HG02938 (cell line): ENCODE measurements around the gene CBLC.
"Not testable (repeated sequence)": the region's sequence is repeated elsewhere in the genome, so short reads cannot be mapped to it uniquely, and the experiment has no call there.

Source experiments
- ATAC-seq: cut with Tn5 transposase; IDR thresholded peaks from one replicate; pipeline ENCODE4 v1.9.1; 2021; ENCODE audit warnings: mild to moderate bottlenecking, moderate library complexity; ENCODE audit not compliant: unreplicated experiment

CBLC gene

DNA sequence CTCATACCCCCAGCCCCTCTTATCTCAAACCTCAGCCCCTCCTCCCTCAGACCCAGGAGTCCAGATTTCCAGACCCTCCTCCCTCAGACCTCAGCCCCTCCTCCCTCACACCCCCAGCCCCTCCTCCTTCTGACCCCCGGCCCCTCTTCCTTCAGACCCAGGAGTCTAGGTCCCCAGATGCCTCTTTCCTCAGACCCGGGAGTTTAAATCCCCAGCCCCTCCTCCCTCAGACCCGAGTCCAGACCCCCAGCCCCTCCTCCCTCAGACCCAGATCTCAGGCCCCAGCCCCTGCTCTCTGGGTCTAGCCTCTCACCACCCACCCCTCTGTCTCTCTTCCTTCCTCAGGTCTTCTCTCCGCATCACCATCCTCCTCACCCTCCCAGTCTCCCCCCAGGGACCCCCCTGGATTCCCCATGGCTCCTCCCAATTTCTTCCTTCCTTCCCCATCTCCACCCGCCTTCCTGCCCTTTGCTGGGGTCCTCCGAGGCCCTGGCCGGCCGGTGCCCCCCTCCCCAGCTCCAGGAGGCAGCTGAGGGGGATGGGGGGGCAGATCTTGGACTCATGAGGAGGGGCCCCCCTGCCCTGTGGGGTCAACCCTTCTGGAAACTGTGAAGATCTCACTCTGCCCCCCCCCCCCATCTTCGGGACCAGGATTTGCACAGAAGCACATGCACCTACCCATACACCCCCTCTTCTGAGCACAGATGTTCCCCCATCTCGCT is 18.4 kb upstream of the CBLC start:
- no peak for ATAC-seq

DNA sequence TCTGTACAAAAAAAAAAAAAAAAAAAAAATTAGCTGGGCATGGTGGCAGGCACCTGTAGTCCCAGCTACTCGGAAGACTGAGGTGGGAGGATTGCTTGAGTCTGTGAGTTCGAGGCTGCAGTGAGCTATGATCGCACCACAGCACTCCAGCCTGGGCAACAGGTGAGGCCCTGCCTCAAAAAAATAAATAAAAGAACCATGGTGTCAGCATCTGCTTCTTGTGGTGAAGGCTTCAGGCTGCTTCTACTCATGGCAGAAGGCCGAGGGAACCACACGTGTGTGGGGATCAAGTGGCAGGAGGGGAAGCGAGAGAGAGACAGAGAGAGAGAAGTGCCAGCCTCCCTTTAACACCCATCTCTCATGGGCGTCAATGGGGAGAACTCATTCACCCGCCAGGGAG is 15.7 kb upstream of the CBLC start:
- ATAC-seq, result no peak

DNA sequence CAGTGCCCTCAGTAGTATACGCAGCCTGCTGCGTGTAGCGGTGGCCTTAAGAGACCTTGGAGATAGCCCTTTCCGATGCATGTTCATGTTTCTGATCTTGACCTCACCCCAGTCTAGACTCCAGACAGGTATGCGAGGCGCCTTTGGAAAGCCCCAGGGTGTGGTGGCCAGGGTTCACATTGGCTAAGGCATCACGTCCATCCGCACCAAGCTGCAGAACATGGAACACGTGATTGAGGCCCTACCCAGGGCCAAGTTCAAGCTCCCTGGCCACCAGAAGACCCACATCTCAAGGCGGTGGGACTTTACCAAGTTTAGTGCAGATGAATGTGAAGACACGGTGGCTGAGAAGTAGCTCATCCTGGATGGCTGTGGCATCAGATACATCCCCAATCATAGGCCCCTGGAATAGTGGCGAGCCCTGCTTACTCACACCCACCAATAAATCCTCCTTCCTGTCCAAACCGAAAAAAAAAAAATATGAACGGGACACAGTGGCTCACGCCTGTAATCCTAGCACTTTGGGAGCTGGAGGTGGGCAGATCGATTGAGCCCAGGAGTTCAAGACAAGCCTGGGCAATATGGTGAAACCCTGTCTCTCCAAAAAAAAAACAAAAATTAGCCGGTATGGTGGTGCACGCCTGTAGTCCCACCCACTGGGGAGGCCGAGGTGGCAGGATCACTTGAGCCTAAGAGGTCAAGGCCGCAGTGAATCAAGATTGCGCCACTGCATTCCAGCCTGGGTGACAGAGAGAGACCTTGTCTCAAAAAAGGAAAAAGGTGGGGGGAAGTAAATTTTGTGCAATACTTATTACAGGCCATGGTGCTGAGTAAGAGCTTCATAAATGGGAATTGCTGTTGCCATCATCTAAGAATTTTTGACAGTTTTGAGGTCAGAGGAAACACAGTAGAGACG is 12.4 kb upstream of the CBLC start:
- ATAC-seq, result no peak

DNA sequence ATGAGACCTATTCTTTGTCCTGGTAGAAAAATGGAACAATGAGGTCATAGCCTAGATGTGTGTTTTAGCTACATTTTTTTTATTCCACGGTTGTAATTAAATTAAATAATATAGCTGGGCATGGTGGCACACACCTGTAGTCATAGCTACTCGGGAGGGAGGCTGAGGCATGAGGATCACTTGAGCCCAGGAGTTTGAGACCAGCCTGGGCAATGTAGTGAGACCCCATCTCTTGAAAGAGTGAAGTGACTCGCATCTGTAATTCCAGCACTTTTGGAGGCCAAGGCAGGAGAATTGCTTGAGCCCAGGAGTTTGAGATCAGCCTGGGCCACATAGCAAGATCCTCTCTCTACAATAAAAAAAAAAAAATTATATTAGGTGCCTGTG is 11.7 kb upstream of the CBLC start:
- ATAC-seq, result no peak

DNA sequence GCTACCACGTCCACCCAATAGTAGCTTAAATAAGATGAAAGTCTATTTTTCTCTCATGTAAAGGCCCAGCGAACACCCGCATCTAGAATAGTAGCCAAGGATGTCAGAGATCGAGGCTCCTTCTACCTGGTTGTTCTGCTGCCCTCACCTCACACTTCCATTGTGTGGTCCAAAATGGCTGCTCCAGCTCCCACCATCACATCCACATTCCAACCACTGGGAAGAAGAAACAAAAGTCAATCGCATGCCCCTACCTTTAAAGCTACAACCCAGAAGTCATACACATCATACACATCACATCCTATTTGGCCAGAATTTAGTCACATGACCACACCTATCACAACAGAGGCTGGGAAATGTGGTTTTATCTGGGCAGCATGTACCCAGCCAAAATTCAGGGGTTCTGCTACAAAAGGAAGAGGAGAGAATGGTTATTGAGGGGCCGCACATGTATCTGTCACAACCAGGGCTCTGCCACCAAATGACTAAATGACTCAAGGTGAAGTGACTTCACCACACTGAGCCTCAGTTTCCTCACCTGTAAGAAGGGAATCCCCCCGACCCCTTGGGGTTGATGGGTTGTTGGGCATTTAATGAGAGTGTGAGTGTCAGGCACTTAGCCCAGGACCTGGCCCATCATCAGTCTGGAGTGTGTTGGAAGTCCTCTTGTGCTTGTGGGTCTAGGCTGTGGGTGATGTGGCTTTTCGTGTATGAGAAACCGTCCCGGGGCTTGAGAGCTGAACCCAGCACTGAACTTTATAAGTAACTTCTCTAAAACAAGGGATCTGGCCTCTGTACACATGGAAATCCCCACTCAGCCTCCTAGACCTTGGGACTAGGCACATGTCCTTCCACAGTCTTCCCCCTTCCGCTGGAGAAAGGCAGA is 10.2 kb upstream of the CBLC start:
- ATAC-seq, result no peak

DNA sequence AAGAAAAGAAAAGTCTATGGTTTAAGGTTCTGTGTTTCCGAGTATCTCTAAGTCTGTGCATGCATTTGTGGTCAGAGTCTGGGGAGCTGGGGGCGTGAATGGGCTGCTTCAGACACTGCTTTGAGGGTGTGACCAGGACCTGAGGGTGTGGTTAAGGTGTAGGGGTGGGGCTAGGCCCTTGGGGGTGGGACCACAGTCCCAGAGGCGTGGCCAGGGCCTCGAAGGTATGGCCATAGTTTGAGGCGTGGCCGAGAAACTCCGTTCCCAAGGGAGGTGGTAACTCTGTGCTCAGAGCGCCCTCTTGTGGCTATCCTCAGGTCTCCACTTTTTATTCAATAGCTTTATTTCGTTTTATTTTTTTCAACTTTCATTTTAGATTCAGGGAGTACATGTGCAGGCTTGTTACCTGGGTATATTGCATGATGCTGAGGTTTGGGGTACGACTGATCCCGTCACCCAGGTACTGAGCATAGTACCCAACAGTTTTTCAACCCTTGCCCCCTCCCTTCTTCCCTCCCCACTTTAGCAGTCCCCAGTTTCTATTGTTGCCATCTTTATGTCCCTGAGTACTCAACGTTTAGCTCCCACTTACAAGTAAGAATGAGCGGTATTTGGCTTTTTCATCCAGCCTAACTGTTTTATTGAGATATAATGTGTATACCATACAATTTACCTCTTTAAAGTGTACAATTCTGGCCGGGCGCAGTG is 7.0 kb upstream of the CBLC start:
- ATAC-seq, result peak; percentile 88

DNA sequence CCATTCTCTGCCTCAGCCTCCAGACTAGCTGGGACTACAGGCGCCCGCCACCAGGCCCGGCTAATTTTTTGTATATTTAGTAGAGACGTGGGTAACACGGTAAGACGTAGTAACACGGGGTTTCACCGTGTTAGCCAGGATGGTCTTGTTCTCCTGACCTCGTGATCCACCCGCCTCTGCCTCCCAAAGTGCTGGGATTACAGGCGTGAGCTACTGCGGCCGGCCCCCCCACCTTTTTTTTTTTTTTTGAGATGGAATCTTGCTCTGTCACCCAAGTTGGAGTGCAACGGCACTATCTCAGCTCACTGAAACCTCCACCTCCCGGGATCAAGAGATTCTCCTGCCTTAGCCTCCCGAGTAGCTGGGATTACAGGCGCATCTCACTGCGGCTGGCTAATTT is 5.5 kb upstream of the CBLC start:
- ATAC-seq, result not testable (repeated sequence)

DNA sequence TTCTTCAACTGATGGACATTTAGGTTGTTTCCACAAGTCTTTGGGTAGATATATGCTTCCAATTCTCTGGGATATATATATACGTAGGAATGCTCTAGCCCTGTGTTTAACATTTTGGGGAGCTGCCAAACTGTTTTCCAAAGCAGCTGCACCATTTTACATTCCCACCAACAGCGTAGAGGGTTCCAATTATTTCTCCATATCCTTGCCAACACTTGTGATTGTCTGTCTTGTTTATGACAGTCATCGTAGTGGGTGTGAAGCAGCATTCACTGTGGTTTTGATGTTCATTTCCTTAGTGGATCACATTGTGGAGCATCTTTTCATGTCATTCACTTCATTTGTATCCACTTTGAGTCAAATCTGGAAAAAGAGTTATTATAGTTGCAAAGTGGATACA is 4.7 kb upstream of the CBLC start:
- ATAC-seq, result no peak

DNA sequence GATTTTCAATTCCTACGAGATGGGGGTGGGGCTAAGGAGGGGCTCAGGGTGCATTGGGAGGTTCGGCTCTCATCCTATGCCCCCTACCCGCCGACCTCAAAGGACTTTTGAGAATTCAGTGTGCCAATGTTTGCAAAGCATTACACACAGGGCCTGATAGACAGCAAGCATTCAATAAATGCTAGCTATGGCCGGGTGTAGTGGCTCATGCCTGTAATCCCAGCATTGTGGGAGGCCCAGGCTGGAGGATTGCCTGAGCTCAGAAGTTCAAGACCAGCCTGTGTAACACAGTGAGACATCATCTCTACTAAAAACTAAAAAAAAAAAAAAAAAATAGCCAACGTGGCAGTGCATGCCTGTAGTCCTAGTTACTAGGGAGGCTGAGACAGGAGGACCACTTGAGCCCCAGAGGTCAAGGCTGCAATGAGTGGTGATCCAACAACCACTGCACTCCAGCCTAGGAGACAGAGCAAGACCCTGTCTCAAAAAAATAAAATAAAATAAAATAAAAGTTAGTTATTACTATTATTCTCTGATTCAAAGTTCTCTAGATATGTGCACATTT is 1.9 kb upstream of the CBLC start:
- ATAC-seq, result no peak

DNA sequence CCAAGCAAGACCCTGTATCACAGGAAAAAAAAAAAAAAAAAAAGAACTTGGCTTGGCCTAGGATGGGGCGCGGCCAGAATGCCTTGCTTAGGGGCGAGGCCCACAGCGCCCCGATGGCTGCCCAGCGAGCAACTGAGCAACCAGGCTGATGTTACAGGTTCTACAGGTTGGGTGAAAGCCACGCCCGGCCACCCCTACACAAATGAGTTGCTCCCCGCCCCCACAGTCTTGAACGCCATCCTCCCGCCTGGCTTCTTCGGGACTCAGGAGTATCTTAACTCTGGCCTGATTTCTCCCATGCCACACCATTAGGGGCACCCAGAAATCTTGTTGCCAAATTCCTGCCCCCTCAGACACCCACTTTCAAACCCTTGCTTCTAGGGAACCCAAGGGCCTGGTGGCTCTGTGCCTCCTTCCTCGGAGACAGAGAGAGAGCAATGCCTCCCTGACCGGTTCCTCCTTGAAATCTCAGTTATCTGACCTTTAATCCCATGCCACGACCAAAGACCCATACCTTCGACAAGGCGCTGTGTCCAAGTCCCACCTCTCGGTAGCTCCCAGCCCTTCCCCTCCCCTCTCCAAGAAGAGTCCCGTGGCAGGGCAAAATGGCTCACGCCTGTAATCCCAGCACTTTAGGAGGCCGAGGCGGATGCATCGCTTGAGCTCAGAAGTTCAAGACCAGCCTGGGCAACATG is 1.1 kb upstream of the CBLC start:
- ATAC-seq, result no peak

DNA sequence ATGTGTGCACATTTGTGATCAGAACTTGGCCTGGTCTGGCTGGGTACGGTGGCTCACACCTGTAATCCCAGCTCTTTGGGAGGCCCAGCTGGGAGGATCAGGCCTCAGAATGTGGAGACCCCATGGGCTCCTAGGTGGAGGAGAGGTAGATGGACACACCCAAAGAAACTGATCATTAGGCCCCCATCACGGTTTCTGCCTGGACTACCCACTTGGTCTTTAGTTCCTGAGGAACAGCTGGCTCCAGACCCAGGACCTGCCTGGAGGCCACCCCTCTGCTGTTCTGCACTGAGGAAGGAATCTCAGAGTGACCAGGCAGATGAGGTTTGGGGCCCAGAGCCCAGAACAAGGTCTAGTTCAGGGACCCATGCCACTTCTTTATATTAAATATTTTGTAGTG is 1.5 kb downstream of the CBLC start:
- ATAC-seq, result no peak

DNA sequence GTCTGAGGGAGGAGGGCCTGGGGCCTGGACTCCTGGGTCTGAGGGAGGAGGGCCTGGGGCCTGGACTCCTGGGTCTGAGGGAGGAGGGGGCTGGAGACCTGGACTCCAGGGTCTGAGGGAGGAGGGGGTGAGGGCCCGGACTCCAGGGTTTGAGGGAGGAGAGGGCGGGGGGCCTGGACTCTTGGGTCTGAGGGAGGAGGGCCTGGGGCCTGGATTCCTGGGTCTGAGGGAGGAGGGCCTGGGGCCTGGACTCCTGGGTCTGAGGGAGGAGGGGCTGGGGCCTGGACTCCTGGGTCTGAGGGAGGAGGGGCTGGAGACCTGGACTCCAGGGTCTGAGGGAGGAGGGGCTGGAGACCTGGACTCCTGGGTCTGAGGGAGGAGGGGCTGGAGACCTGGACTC is 4.0 kb downstream of the CBLC start:
- not testable (repeated sequence) for ATAC-seq

DNA sequence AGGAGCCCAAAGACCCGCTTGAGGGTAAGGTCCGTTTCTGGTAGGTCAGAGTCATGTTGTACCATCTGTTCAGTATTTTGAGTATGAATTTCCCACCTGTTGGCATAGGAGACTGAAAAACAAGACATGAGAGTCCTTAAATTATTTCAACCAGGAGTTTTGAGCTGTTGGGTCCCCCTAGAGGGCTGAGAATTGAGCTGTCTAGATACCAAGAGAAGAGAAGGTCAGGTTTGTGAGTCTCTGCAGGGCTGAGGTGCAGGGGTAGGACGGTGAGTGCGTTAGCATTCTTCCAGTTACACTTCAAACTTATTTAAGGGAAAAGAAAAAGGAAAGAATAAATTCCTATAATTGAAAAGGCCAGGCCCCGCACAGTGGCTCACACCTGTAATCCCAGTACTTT is 5.0 kb downstream of the CBLC start:
- no peak for ATAC-seq

DNA sequence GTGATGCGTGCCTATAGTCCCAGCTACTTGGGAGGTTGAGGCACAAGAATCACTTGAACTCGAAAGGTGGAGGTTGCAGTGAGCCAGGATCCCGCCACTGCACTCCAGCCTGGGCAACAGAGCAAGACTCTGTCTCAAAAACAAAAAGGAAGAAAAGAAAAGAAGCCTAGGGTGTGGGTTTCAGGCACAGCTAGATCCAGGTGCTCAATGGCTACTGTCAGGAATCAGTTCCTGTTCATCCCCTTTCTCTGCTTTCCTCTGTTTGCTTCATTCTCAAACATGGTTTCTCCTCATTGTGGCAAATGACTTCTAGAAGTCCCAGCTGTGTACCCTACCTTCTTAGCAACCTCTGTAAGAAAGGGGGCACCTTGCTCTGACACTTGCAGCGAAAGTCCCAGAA is 5.9 kb downstream of the CBLC start:
- ATAC-seq, result no peak

DNA sequence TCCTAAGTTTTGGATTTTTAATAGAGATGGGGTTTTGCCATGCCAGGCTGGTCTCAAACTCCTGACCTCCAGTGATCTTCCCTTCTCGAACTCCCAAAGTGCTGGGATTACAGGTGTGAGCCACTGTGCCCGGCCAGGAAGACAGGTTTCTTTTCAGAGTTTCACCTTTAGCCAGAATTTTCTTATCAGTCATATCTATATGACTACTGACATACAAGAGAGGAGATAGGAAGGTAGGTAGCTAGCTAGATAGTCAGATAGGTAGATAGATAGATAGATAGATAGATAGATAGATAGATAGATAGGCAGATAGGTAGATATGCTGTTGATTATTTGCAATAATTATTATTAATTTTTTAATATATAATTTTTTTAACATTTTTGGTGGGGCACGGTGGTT is 7.6 kb downstream of the CBLC start:
- no peak for ATAC-seq

DNA sequence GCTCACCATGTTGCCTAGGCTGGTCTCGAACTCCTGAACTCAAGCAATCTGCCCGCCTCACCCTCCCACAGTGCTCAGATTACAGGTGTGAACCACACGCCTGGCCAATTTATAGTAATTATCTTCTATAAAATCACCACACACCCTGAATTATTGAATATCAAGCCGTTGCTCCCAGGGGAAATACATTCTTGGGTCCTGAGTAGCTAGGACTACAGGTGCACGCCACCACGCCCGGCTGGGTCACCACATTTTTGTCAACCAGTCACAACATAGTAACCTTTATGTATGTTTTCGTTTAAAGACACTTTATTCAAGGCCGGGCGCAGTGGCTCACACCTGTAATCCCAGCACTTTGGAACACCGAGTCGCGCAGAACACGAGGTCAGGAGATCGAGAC is 8.3 kb downstream of the CBLC start:
- ATAC-seq, result no peak

DNA sequence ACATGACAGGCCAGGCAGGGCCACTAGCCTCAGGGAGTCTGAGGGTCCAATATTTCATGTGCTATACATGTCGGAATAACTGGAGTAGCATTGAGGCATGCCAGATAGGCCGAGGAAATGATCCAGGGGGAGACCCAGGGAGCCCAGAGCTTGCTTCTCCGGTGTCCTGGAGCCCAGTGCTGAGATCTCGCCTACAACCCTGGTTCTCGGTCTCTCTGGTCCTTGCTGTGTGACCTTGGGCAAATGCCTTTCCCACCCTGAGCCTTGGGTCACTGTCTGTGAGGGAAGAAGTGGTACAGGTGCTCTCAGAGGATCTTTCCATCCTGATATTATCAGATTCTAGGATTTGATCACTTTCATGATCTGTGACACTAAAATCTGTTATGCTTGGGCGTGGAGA is 11.3 kb downstream of the CBLC start:
- no peak for ATAC-seq

DNA sequence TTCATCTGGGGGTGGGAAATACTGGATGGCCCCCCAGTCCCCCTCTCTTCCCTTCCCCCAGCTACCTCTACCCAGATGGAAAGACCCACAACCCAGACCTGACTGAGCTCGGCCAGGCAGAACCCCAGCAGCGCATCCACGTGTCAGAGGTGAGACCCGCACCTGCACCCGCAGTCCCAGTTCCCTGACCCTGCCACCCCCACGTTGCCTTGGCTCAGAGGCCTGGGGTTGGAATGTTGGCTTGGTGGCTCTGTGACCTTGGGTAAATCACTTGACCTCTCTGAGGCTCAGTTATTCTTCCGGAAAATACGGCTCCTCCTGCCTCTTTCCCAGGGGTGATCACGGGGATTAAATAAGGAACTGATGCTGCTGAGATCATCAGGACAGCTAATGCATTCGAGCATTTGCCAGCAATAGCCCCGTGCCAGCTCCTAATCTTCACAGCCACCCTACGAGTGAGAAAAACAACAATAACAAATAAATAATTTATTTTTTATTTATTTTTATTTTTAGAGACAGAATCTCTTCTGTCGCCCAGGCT is 12.3 kb downstream of the CBLC start:
- ATAC-seq, result no peak

DNA sequence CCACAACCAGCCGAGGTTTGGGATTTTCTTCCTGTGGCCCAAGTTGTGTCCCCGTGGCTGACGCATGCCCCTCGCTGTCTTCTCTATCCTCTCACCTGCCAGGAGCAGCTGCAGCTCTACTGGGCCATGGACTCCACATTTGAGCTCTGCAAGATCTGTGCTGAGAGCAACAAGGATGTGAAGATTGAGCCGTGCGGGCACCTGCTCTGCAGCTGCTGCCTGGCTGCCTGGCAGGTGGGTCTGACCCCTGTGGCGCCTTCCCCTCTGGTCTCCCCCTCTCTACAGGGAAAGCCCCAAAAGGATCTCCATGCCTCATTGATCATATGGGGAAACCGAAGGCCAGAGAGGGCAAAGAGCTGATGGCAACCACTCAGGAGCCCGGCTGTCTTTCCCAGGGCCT is 14.6 kb downstream of the CBLC start:
- no peak for ATAC-seq

DNA sequence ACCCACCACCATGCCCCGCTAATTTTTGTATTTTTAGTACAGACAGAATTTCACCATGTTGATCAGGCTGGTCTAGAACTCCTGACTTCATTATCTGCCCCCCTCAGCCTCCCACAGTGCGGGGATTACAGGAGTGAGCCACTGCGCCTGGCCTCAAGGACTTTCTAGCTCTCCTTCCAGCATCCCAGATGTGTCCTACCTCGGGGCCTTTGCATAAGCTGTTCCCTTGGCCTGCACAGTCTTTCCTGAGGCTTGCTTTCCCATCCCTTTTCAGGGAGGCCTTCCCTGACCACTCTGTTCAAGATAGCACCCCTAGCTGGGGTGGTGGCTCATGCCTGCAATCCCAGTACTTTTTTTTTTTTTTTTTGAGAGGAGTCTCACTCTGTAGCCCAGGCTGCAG is 16.9 kb downstream of the CBLC start:
- ATAC-seq, result no peak
